Tibial nerve (tissue), 4 donors: ENCODE data around the gene ANKRD40. TPM values are rescaled to one million over a fixed set of nuclear protein-coding genes. Genes with fewer than 3 reads are reported as not detected.

ENCODE experiments used
- DNase-seq, 2 donors: peaks; one replicate each; pipeline ENCODE4 v3.0.0-alpha.2; 2019; ENCODE audit warnings: low spot score in 2 of 2
- H3K27ac ChIP-seq, 4 donors: fragments of 200-600 bp; sonication (generic) in 3 of 4; one replicate each; pipeline ENCODE4 v1.5.1; 2017 to 2019; ENCODE audit warnings: mild to moderate bottlenecking in 1 of 4
- H3K27me3 ChIP-seq, 2 donors: fragments of 200-600 bp; sonication (generic) in 1 of 2; one replicate each; pipeline versions ENCODE4 v1.5.1 to v1.6.0; 2017 to 2019
- H3K36me3 ChIP-seq, 3 donors: fragments of 200-600 bp; sonication (generic); one replicate each; pipeline ENCODE4 v1.5.1; 2018 to 2019
- H3K4me1 ChIP-seq, 4 donors: fragments of 200-600 bp; sonication (generic) in 3 of 4; one replicate each; pipeline ENCODE4 v1.5.1; 2017 to 2019
- H3K4me3 ChIP-seq, 4 donors: fragments of 200-600 bp; sonication (generic) in 3 of 4; one replicate each; pipeline ENCODE4 v1.5.1; 2017 to 2019; ENCODE audit warnings: mild to moderate bottlenecking in 1 of 4, moderate library complexity in 1 of 4
- H3K9me3 ChIP-seq, 4 donors: fragments of 200-600 bp; sonication (generic) in 3 of 4; one replicate each; pipeline ENCODE4 v1.5.1; 2017 to 2019
- CTCF ChIP-seq, 5 experiments: fragments of 200-600 bp in 3 of 5; fragments of 450-650 bp in 2 of 5; sonication (generic) in 3 of 5; IDR thresholded peaks; one replicate each; pipeline ENCODE4 v1.5.1; 2016 to 2019; ENCODE audit warnings: antibody characterized with exemption in 5 of 5, mild to moderate bottlenecking in 3 of 5, moderate library complexity in 2 of 5
- EP300 ChIP-seq, 2 donors: sonication (generic); formaldehyde crosslinking; IDR thresholded peaks; one replicate each; pipeline ENCODE4 v1.6.1; 2017; ENCODE audit warnings: antibody characterized with exemption in 2 of 2, mild to moderate bottlenecking in 1 of 2
- POLR2A ChIP-seq, 2 donors: fragments of 450-650 bp; IDR thresholded peaks; one replicate each; pipeline ENCODE4 v1.6.1; 2017; ENCODE audit warnings: antibody characterized with exemption in 2 of 2, mild to moderate bottlenecking in 2 of 2, moderate library complexity in 2 of 2
- WGBS, 2 donors: methylation state at CpG; one replicate each; pipeline ENCODE4 v1.1.5; 2018; 5-methylcytosine and 5-hydroxymethylcytosine counted together
- total RNA-seq, 4 donors: library from RNA; depleted of rRNA; stranded (reverse); fragments of >200 nt; gene quantifications; one replicate each; pipeline ENCODE4 v1.1.0, GENCODE V29; 2016

ANKRD40 gene
- total RNA-seq, 4 donors from 2014 or later: 48.0 to 80.6 (median 55.0) TPM

DNA sequence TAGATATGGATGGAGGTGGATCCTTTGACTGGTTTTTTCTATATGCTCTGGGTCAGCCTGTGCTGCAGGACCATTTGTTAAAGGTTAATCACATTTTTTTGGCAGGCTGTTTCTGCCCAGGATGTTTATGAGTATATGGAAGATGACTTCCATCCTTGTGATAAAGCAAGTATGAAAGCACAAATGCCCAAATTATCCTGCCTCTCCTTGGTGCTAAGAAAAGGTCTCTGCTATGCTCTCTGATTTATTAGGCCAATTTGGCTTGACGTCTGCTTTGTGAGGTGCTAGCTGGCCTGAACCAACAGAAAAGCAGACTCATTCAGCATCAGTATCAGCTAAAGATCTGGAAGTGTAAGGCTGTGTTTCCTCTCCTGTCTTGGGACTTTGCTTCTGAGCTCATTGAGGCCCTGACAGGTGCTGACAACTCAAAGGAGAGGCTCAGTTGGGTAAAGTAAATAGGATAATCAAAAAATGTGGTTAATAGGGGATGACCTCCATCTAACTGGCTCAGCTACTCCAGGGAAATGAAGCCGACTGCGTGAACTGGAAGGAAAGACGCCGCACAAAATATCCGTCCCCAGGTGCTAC is 15.2 kb downstream of the ANKRD40 start:
- Histone ChIP-seq H3K36me3 (peaks cover 0 to 56% (median 2%) of the 10 kb centered on the region in 3 donors), H3K27me3 (no peaks in the 10 kb centered on the region), H3K4me1 (peaks cover 0 to 28% (median 9%) of the 10 kb centered on the region in 4 donors), H3K4me3 (no peak overlapping the region), H3K27ac (no peak overlapping the region), H3K9me3 (no peaks in the 10 kb centered on the region)
- TF ChIP-seq EP300 (IDR thresholded peaks at IDR 0.05) (no peak), POLR2A (IDR thresholded peaks at IDR 0.05) (no peak)
- 81 to 82% methylated on average over 6 of the region's 6 CpGs for WGBS, 2 donors
- DNase-seq: no peak

DNA sequence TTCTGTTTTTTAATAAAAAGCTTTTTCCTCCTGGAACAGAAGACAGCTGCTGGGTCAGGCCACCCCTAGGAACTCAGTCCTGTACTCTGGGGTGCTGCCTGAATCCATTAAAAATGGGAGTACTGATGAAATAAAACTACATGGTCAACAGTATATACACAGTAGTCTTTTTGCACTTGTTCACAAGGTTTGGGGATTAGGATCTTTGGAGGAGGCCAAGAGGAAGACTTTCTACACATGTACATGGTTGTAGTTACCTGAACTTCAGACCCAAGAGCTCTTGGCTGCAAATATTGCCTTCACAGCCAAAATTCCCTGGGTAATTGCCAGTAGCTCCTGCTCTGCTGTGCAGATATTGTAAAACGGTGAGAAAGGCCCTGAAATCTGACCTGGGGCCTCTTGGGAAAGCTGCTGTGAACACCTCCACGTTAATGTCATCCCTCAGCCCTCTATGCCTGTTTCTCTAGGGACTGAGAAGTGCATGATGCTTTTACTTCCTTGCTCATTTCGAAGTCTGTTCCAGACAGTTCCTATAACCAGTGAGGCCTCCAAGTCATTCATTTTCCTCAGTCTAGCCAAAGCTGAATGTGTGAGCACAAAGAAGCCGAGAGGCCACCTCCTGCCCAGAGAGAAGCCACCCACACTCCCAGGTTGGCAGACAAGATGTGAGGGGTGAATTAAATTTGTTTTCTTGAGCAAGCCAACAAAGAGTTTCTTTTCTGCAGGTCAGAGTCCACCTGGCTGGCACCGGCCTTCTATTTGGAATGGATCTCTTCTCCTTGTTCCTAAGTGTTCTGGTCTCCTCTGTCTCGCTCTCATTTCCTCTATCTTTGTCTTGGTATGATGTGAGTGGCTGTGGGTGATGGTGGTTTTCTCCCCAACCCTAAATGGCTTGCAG is 15.9 kb downstream of the ANKRD40 start:
- Histone ChIP-seq H3K9me3 (no peaks in the 10 kb centered on the region), H3K36me3 (peaks cover 0 to 48% (median 0%) of the 10 kb centered on the region in 3 donors), H3K4me1 (peaks cover 0 to 28% (median 9%) of the 10 kb centered on the region in 4 donors), H3K4me3 (no peak overlapping the region), H3K27me3 (no peaks in the 10 kb centered on the region), H3K27ac (no peak overlapping the region)
- DNase-seq: no peak
- WGBS, 2 donors: 62 to 74% methylated on average over 6 of the region's 6 CpGs
- TF ChIP-seq EP300 (IDR thresholded peaks at IDR 0.05) (no peak), CTCF (IDR thresholded peaks at IDR 0.05) (no peak), POLR2A (IDR thresholded peaks at IDR 0.05) (no peak)

- DNase-seq: no peak
- Histone ChIP-seq H3K4me3 (no peak overlapping the region), H3K27ac (no peak overlapping the region), H3K9me3 (no peaks in the 10 kb centered on the region), H3K36me3 (peaks cover 0 to 40% (median 0%) of the 10 kb centered on the region in 3 donors), H3K4me1 (peaks cover 0 to 28% (median 9%) of the 10 kb centered on the region in 4 donors), H3K27me3 (no peaks in the 10 kb centered on the region)
- 59 to 60% methylated on average over 9 of the region's 9 CpGs for WGBS, 2 donors
- TF ChIP-seq CTCF (IDR thresholded peaks at IDR 0.05) (no peak), EP300 (IDR thresholded peaks at IDR 0.05) (no peak), POLR2A (IDR thresholded peaks at IDR 0.05) (no peak)
Observed at GRCh38 chr17:50690887-50691549, 16.7 kb downstream of the ANKRD40 start.

DNA sequence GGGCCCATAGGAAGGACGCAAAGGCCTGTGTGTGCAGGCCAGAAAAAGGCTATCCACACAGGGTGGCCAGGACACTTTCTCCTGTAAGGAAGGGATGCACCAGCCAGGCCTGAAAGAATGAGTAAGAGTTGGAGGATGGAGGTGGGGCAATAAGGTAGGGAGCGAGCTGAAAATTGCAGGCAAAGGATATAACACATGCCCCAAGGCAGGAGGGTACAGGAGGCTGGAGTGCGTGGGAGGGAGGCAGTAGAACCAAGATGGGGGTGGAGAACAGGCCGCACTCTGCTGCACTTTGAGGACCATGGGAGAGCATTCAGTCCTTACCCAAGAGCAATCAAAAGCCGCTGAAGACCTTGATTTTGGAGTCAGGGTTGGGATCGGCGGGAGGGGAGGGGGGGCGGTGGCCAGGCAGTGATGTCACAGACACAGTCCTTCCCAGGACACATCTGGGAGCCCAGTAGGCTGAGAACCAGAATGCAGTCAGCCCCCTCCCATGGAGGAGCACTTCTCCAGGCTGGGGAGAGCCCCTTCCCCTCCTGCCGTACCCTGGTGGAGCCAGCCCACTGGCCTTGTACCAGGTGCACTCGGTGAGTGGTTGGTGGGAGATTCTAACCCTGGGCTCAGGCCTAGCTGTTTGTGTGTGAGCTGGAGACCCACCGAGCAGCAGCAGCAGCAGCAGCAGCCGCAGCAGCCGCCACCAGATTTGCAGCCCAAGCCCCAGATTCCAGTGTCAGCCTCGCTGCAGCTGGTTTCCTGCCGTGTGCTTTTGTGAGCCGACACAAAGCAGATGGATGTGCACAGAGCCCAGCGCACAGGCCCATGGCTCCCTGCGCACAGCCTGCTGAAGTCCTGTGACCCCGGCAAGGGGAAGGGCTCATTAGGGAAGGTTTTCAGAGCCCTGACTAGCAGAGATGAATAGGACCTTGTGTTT is 17.5 kb downstream of the ANKRD40 start:
- H3K4me1 ChIP-seq: peaks cover 0 to 28% (median 9%) of the 10 kb centered on the region in 4 donors
- TF ChIP-seq EP300 (IDR thresholded peaks at IDR 0.05) (no peak), CTCF (IDR thresholded peaks at IDR 0.05) (no peak), POLR2A (IDR thresholded peaks at IDR 0.05) (no peak)
- H3K27ac ChIP-seq: no peak overlapping the region
- peaks cover 0 to 32% (median 0%) of the 10 kb centered on the region in 3 donors for H3K36me3 ChIP-seq
- H3K27me3 ChIP-seq: no peaks in the 10 kb centered on the region
- no peak overlapping the region for H3K4me3 ChIP-seq
- 54 to 55% methylated on average over 14 to 18 of the region's 19 CpGs for WGBS, 2 donors
- no peak for DNase-seq
- H3K9me3 ChIP-seq: no peaks in the 10 kb centered on the region

- Histone ChIP-seq H3K27me3 (no peaks in the 10 kb centered on the region), H3K4me3 (no peak overlapping the region), H3K4me1 (peaks cover 0 to 24% (median 9%) of the 10 kb centered on the region in 4 donors), H3K36me3 (peaks cover 0 to 23% (median 0%) of the 10 kb centered on the region in 3 donors), H3K9me3 (no peaks in the 10 kb centered on the region), H3K27ac (no peak overlapping the region)
- no peak for DNase-seq
- 37 to 41% methylated on average over 4 of the region's 4 CpGs for WGBS, 2 donors
- TF ChIP-seq EP300 (IDR thresholded peaks at IDR 0.05) (no peak), CTCF (IDR thresholded peaks at IDR 0.05) (no peak), POLR2A (IDR thresholded peaks at IDR 0.05) (no peak)
Observed at GRCh38 chr17:50689251-50689650, 18.5 kb downstream of the ANKRD40 start.
